Aorta (tissue), 5 donors: ENCODE measurements around the gene SLC19A1. TPM values are rescaled to one million over a fixed set of nuclear protein-coding genes. Genes with fewer than 3 reads are reported as not detected.

Source experiments
- ATAC-seq: fragments of 200-7000 bp; cut with Tn5 transposase; one replicate; pipeline ENCODE4 v1.9.1; 2022; ENCODE audit warnings: moderate library complexity; ENCODE audit not compliant: low FRiP score
- DNase-seq, 2 donors: peaks; one replicate each; pipeline ENCODE4 v3.0.0-alpha.2; 2020
- H3K27ac ChIP-seq, 2 donors: one replicate each; pipeline ENCODE4 v1.5.1; 2013; ENCODE audit warnings: low read length in 2 of 2, mild to moderate bottlenecking in 2 of 2, moderate library complexity in 2 of 2, control low read depth in 1 of 2, inconsistent platforms in 1 of 2, low read depth in 1 of 2
- H3K27me3 ChIP-seq, 2 donors: one replicate each; pipeline ENCODE4 v1.6.1; 2013; ENCODE audit warnings: control low read depth in 1 of 2, low read length in 1 of 2, mild to moderate bottlenecking in 1 of 2, moderate library complexity in 1 of 2; ENCODE audit not compliant: insufficient read depth in 2 of 2, control insufficient read depth in 1 of 2
- H3K36me3 ChIP-seq, 2 donors: one replicate each; pipeline ENCODE4 v1.6.1; 2013; ENCODE audit warnings: control low read depth in 1 of 2, low read length in 1 of 2, mild to moderate bottlenecking in 1 of 2; ENCODE audit not compliant: insufficient read depth in 2 of 2, control insufficient read depth in 1 of 2
- H3K4me1 ChIP-seq, 2 donors: one replicate each; pipeline ENCODE4 v1.6.1; 2013; ENCODE audit warnings: low read length in 2 of 2, control low read depth in 1 of 2, mild to moderate bottlenecking in 1 of 2, moderate library complexity in 1 of 2; ENCODE audit not compliant: insufficient read depth in 2 of 2, control insufficient read depth in 1 of 2
- H3K4me3 ChIP-seq, 2 donors: one replicate each; pipeline ENCODE4 v1.5.1; 2013; ENCODE audit warnings: low read length in 2 of 2, control low read depth in 1 of 2, mild to moderate bottlenecking in 1 of 2
- H3K9me3 ChIP-seq: one replicate; pipeline ENCODE4 v1.6.1; 2013; ENCODE audit warnings: mild to moderate bottlenecking, low read length; ENCODE audit not compliant: control insufficient read depth
- WGBS, 2 donors: extraction: QIAGEN DNeasy Blood & Tissue Kit; methylation state at CpG; one replicate each; pipeline ENCODE4 v1.1.7; 2013; 5-methylcytosine and 5-hydroxymethylcytosine counted together
- intact Hi-C, 2 donors: fragments of 100-400 bp; cut with DNase I; formaldehyde crosslinking; loops; one replicate each; pipeline versions ENCODE4 v1.14.2 to v1.15.0; 2022
- polyA plus RNA-seq, 2 donors: library from polyadenylated mRNA; stranded (reverse); fragments of 200-250 nt; gene quantifications; one replicate each; pipeline ENCODE4 v1.2.3, GENCODE V29; 2013
- total RNA-seq, 2 donors: library from RNA; stranded (reverse); fragmentation: NEBNext Ultra II Directional; extraction: Animal tissue kit (Norgen Biotek cat#: 25700); gene quantifications; one replicate each; pipeline ENCODE4 v1.2.1, GENCODE V29; 2021
- donor health status: healthy with polysubstance abuse.
- donor health status: Bipolar disorder and iron deficiency.
- donor health status: DM: no; HTN: no; CAD: no.
- donor health status: DM: no; HTN: no; CAD: no.
- donor health status: DM: yes; HTN: yes; CAD: no.

Gene SLC19A1
- total and polyA plus RNA-seq, 4 donors: 4.5 to 32.5 (median 7.3) TPM

GRCh38 chr21:45551316-45551715 is 9.1 kb upstream of the SLC19A1 start:
- 68 to 82% methylated on average over 8 of the region's 8 CpGs for WGBS, 2 donors
- Histone ChIP-seq H3K4me3 (no peak overlapping the region), H3K9me3 (no peaks in the 10 kb centered on the region), H3K27ac (no peak overlapping the region), H3K36me3 (no peaks in the 10 kb centered on the region), H3K27me3 (peaks cover 0 to 1% of the 10 kb centered on the region in 2 donors), H3K4me1 (no peaks in the 10 kb centered on the region)
- no peak for ATAC-seq
- intact Hi-C loops: loop anchor here in 1 of 2 donors (10.0 kb wide), 1 partner anchor 373 kb away; no protein-coding TSS in a partner anchor
- peak; percentile 35 to 48 for DNase-seq

- Histone ChIP-seq H3K9me3 (no peaks in the 10 kb centered on the region), H3K4me1 (no peaks in the 10 kb centered on the region), H3K27me3 (peaks cover 0 to 1% of the 10 kb centered on the region in 2 donors), H3K4me3 (no peak overlapping the region), H3K27ac (no peak overlapping the region), H3K36me3 (no peaks in the 10 kb centered on the region)
- WGBS, 2 donors: 47 to 57% methylated on average over 16 to 17 of the region's 17 CpGs
- intact Hi-C loops: loop anchor here in 1 of 2 donors (10.0 kb wide), 1 partner anchor 374 kb away; no protein-coding TSS in a partner anchor
- DNase-seq (peak; percentile 66 to 73), ATAC-seq (no peak)
These were observed 8.4 kb upstream of the SLC19A1 start for GRCh38 chr21:45550522-45551210.

- Histone ChIP-seq H3K4me3 (no peak overlapping the region), H3K4me1 (no peaks in the 10 kb centered on the region), H3K36me3 (no peaks in the 10 kb centered on the region), H3K27ac (no peak overlapping the region), H3K27me3 (peaks cover 0 to 1% of the 10 kb centered on the region in 2 donors), H3K9me3 (no peaks in the 10 kb centered on the region)
- ATAC-seq (peak; percentile 31), DNase-seq (peak; percentile 58 to 62)
- intact Hi-C loops: loop anchor here in 1 of 2 donors (10.0 kb wide), 1 partner anchor 375 kb away; no protein-coding TSS in a partner anchor
- WGBS, 2 donors: 75 to 76% methylated on average over 15 of the region's 15 CpGs
These were observed 7.6 kb upstream of the SLC19A1 start for GRCh38 chr21:45549626-45550463.

- DNase-seq: peak in 1 of 2 donors; percentile 40
- Histone ChIP-seq H3K36me3 (no peaks in the 10 kb centered on the region), H3K27ac (no peak overlapping the region), H3K9me3 (no peaks in the 10 kb centered on the region), H3K27me3 (peaks cover 0 to 1% of the 10 kb centered on the region in 2 donors), H3K4me3 (no peak overlapping the region), H3K4me1 (no peaks in the 10 kb centered on the region)
- intact Hi-C loops: no loop called here
- no peak for ATAC-seq
- 80 to 83% methylated on average over 9 of the region's 9 CpGs for WGBS, 2 donors
These were observed 6.7 kb upstream of the SLC19A1 start for GRCh38 chr21:45548711-45549491.

GRCh38 chr21:45547545-45547900 is 5.3 kb upstream of the SLC19A1 start:
- peaks cover 0 to 1% of the 10 kb centered on the region in 2 donors for H3K27me3 ChIP-seq
- 88 to 89% methylated on average over 3 of the region's 3 CpGs for WGBS, 2 donors
- DNase-seq (no peak), ATAC-seq (no peak)
- no peaks in the 10 kb centered on the region for H3K9me3 ChIP-seq
- H3K4me3 ChIP-seq: no peak overlapping the region
- H3K4me1 ChIP-seq: no peaks in the 10 kb centered on the region
- no peak overlapping the region for H3K27ac ChIP-seq
- no peaks in the 10 kb centered on the region for H3K36me3 ChIP-seq
- intact Hi-C loops: no loop called here

GRCh38 chr21:45546636-45547544 is 4.7 kb upstream of the SLC19A1 start:
- Histone ChIP-seq H3K4me3 (no peak overlapping the region), H3K27ac (no peak overlapping the region), H3K27me3 (peaks cover 0 to 1% of the 10 kb centered on the region in 2 donors), H3K9me3 (no peaks in the 10 kb centered on the region), H3K36me3 (no peaks in the 10 kb centered on the region), H3K4me1 (no peaks in the 10 kb centered on the region)
- 84 to 86% methylated on average over 16 of the region's 16 CpGs for WGBS, 2 donors
- peak in 1 of 2 donors; percentile 41 for DNase-seq
- intact Hi-C loops: no loop called here
- no peak for ATAC-seq

- no peak for ATAC-seq
- DNase-seq: peak in 1 of 2 donors; percentile 68
- Histone ChIP-seq H3K9me3 (no peaks in the 10 kb centered on the region), H3K4me3 (no peak overlapping the region), H3K36me3 (no peaks in the 10 kb centered on the region), H3K27me3 (no peaks in the 10 kb centered on the region), H3K4me1 (no peaks in the 10 kb centered on the region), H3K27ac (no peak overlapping the region)
- intact Hi-C loops: no loop called here
- WGBS, 2 donors: 89 to 90% methylated on average over 22 of the region's 22 CpGs
These were observed 3.7 kb upstream of the SLC19A1 start for GRCh38 chr21:45545691-45546531.
